HG02870 (cell line): ENCODE data around the gene RPIA.
"Not testable (repeated sequence)": the region's sequence is repeated elsewhere in the genome, so short reads cannot be mapped to it uniquely, and the experiment has no call there.

ENCODE experiments used
- ATAC-seq: cut with Tn5 transposase; IDR thresholded peaks from one replicate; pipeline ENCODE4 v1.9.1; 2021; ENCODE audit warnings: mild to moderate bottlenecking, moderate library complexity; ENCODE audit not compliant: unreplicated experiment

The RPIA gene

GRCh38 chr2:88729061-88729745 lies 37.7 kb downstream of the RPIA start:
- no peak for ATAC-seq

- no peak for ATAC-seq
These were observed 41.9 kb downstream of the RPIA start for GRCh38 chr2:88733155-88733902.

GRCh38 chr2:88735133-88735532 lies 43.7 kb downstream of the RPIA start:
- ATAC-seq, result no peak

GRCh38 chr2:88735853-88736252 lies 44.4 kb downstream of the RPIA start:
- ATAC-seq, result no peak

- ATAC-seq, result no peak
These were observed 45.0 kb downstream of the RPIA start for GRCh38 chr2:88736437-88736836.

- no peak for ATAC-seq
These were observed 45.9 kb downstream of the RPIA start for GRCh38 chr2:88737385-88737784.

- ATAC-seq, result no peak
These were observed 46.8 kb downstream of the RPIA start for GRCh38 chr2:88738271-88738670.

GRCh38 chr2:88739985-88740600 lies 48.6 kb downstream of the RPIA start:
- ATAC-seq, result peak; percentile 80

- no peak for ATAC-seq
These were observed 55.5 kb downstream of the RPIA start for GRCh38 chr2:88746929-88747490.

GRCh38 chr2:88747990-88748389 lies 56.5 kb downstream of the RPIA start:
- ATAC-seq, result no peak

GRCh38 chr2:88751768-88752167 lies 60.3 kb downstream of the RPIA start:
- no peak for ATAC-seq

- peak; percentile 87 for ATAC-seq
These were observed 62.5 kb downstream of the RPIA start for GRCh38 chr2:88753833-88754584.

- ATAC-seq, result peak; percentile 56
These were observed 63.3 kb downstream of the RPIA start for GRCh38 chr2:88754585-88755320.

- no peak for ATAC-seq
These were observed 64.4 kb downstream of the RPIA start for GRCh38 chr2:88755836-88756235.

GRCh38 chr2:88757025-88757424 lies 65.6 kb downstream of the RPIA start:
- ATAC-seq, result no peak

- not testable (repeated sequence) for ATAC-seq
These were observed 67.2 kb downstream of the RPIA start for GRCh38 chr2:88758702-88759101.

- no peak for ATAC-seq
These were observed 69.5 kb downstream of the RPIA start for GRCh38 chr2:88760819-88761598.

GRCh38 chr2:88764141-88764849 lies 72.8 kb downstream of the RPIA start:
- ATAC-seq, result no peak

- no peak for ATAC-seq
These were observed 73.3 kb downstream of the RPIA start for GRCh38 chr2:88764850-88765153.
